ENCODE data around the gene CASP2. TPM values are rescaled to one million over a fixed set of nuclear protein-coding genes. Genes with fewer than 3 reads are reported as not detected.

Gene CASP2
- total and polyA plus RNA-seq, 2 of the 13 experiments (the other 11 are each of a cell fraction or from before 2014, with no cell fraction given), result 10.2 to 13.7 TPM

GRCh38 chr7:143258831-143259230, 29.3 kb upstream of the CASP2 start (continued):
- TF ChIP-seq GMEB2 (CRISPR knock-in tag; IDR thresholded peaks at IDR 0.05; ENCODE audit: low read depth) (no peak), MIXL1 (CRISPR knock-in tag; IDR thresholded peaks at IDR 0.05) (no peak), JDP2 (CRISPR knock-in tag; IDR thresholded peaks at IDR 0.05; ENCODE audit: borderline replicate concordance) (no peak)

- H4K20me1 ChIP-seq (ENCODE audit: insufficient read depth, low read length), result no peaks in the 10 kb centered on the region
- no peak overlapping the region for H3K4me2 ChIP-seq (ENCODE audit: low read depth, low read length)
- no peaks in the 10 kb centered on the region; a peak in 1 of 5 replicates for H3K27me3 ChIP-seq (ENCODE audit: control insufficient read depth in 1 of 2, insufficient read depth in 2 of 2, low read length in 2 of 2)
- no peak overlapping the region for H3K27ac ChIP-seq (ENCODE audit: extremely low read length, insufficient read depth, low read length)
- no peaks in the 10 kb centered on the region for H3K36me3 ChIP-seq (replicated peaks in 1 of 2; ENCODE audit: control insufficient read depth in 1 of 2, insufficient read depth in 2 of 2, low read length in 2 of 2)
- H3K4me3 ChIP-seq (replicated peaks in 1 of 3; ENCODE audit: insufficient read depth in 1 of 3, low read depth in 2 of 3, low read length in 3 of 3), result no peak overlapping the region
- intact Hi-C loops (cut with micrococcal nuclease; ENCODE audit: unreplicated experiment), result no loop called here
- in situ Hi-C loops (cut with HindIII; ENCODE audit: extremely low pct_ligation_motif_present, low pct_unique_long_range_greater_than_20kb), result no loop called here
- no peak overlapping the region for H3K9ac ChIP-seq (ENCODE audit: insufficient read depth, low read depth, low read length)
- DNase-seq (ENCODE audit: low spot score) (peak; percentile 30), ATAC-seq (no peak), FAIRE-seq (no peak)
- 40% methylated on average over 2 of the region's 2 CpGs for WGBS (ENCODE audit: low lambda C conversion rate)
- H3K4me1 ChIP-seq (ENCODE audit: insufficient read depth, low read length), result peaks cover 32% of the 10 kb centered on the region
- H3K79me2 ChIP-seq (ENCODE audit: insufficient read depth, low read length), result peaks cover 10% of the 10 kb centered on the region
- no TSS peak for BruUV-seq (replicated peaks)
- H2AFZ ChIP-seq (ENCODE audit: low read length), result no peak overlapping the region
- ChIA-PET CTCF (ENCODE audit: low intra/inter-chr PET ratio, low total read pairs) (no interaction called here), POLR2A (no interaction called here)
- no peaks in the 10 kb centered on the region for H3K9me3 ChIP-seq (ENCODE audit: low read length)
- 0 out of 2 replicates have a peak, but pooled peaks have one; percentile 29 for TF ChIP-seq SAP130 (CRISPR knock-in tag; IDR thresholded peaks at IDR 0.05; ENCODE audit: low read depth)
- no peak for TF ChIP-seq FOXA1 (IDR thresholded peaks at IDR 0.05)
- TF ChIP-seq FOXA1 (CRISPR knock-in tag; IDR thresholded peaks at IDR 0.05), result peak; percentile 70
- peak; percentile 40; the same call in 1 of the 2 replicates for TF ChIP-seq TFE3 (CRISPR knock-in tag; IDR thresholded peaks at IDR 0.05)
- peak; percentile 89 for TF ChIP-seq FOSL2 (CRISPR knock-in tag; IDR thresholded peaks at IDR 0.05)
- TF ChIP-seq ARID5B (CRISPR knock-in tag; IDR thresholded peaks at IDR 0.05), result 0 out of 2 replicates have a peak, but pooled peaks have one; percentile 15
- peak; percentile 58; the same call in 1 of the 2 replicates for TF ChIP-seq FOSL1 (CRISPR knock-in tag; IDR thresholded peaks at IDR 0.05; ENCODE audit: borderline replicate concordance)
- no peak for TF ChIP-seq ZNF446 (CRISPR knock-in tag; IDR thresholded peaks at IDR 0.05)
- TF ChIP-seq FOXK1 (CRISPR knock-in tag; IDR thresholded peaks at IDR 0.05; ENCODE audit: borderline replicate concordance, low read depth), result peak; percentile 56; the same call in 1 of the 2 replicates
- TF ChIP-seq JUND (CRISPR knock-in tag; IDR thresholded peaks at IDR 0.05), result 0 out of 2 replicates have a peak, but pooled peaks have one; percentile 33
- TF ChIP-seq CREB1 (IDR thresholded peaks at IDR 0.05), result no peak
- peak; percentile 31; the same call in 1 of the 2 replicates for TF ChIP-seq CREB1 (CRISPR knock-in tag; IDR thresholded peaks at IDR 0.05)
- TF ChIP-seq TFAP4 (IDR thresholded peaks at IDR 0.05; ENCODE audit: borderline replicate concordance, low read depth), result peak; percentile 62; the same call in 1 of the 2 replicates
- no peak for TF ChIP-seq PLRG1 (conservative IDR thresholded peaks at IDR 0.05)
- TF ChIP-seq ZFX (CRISPR knock-in tag; IDR thresholded peaks at IDR 0.05; ENCODE audit: low read depth), result no peak
- TF ChIP-seq GATAD2A (CRISPR knock-in tag; IDR thresholded peaks at IDR 0.05), result 0 out of 2 replicates have a peak, but pooled peaks have one; percentile 10
Observed at GRCh38 chr7:143259765-143260164, 28.4 kb upstream of the CASP2 start.
